ENCODE data around the gene EXTL2. TPM values are rescaled to one million over a fixed set of nuclear protein-coding genes. Genes with fewer than 3 reads are reported as not detected.

EXTL2 gene
- total RNA-seq, 1 experiment from 2014 or later: 37.9 TPM

DNA sequence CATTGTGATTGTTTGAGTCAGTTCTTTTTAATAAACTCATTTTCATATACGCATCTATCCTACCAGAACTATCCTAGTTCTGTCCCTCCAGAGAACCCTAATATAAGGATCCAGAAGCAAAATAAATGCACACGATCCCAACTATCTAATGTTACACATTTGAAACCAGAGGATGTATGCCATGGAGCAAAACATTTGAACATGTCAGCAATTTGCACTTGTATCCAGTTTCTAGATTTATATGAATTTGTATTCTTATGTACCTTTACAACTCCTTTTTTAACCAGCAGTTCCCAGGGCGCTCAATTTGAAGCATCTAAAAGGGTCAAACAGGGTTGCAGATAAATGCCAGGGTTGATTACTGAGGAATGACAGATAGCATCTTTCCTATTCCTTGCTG lies 2.1 kb downstream of the EXTL2 start:
- TF ChIP-seq, protein P1, sequence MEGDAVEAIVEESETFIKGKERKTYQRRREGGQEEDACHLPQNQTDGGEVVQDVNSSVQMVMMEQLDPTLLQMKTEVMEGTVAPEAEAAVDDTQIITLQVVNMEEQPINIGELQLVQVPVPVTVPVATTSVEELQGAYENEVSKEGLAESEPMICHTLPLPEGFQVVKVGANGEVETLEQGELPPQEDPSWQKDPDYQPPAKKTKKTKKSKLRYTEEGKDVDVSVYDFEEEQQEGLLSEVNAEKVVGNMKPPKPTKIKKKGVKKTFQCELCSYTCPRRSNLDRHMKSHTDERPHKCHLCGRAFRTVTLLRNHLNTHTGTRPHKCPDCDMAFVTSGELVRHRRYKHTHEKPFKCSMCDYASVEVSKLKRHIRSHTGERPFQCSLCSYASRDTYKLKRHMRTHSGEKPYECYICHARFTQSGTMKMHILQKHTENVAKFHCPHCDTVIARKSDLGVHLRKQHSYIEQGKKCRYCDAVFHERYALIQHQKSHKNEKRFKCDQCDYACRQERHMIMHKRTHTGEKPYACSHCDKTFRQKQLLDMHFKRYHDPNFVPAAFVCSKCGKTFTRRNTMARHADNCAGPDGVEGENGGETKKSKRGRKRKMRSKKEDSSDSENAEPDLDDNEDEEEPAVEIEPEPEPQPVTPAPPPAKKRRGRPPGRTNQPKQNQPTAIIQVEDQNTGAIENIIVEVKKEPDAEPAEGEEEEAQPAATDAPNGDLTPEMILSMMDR (conservative IDR thresholded peaks at IDR 0.05): no peak
- Histone ChIP-seq H4K5ac (ENCODE audit: insufficient read length, low read depth, low read length) (no peak overlapping the region), H2BK20ac (ENCODE audit: low read depth, low read length, poor library complexity, severe bottlenecking) (no peak overlapping the region), H3K18ac (ENCODE audit: insufficient read length, low read depth, low read length) (no peak overlapping the region), H3K79me2 (ENCODE audit: insufficient read depth, low read length) (peaks cover 4% of the 10 kb centered on the region; the same call in 1 of the 2 replicates), H3K27me3 (ENCODE audit: insufficient read depth, low read length) (no peaks in the 10 kb centered on the region), H2BK5ac (ENCODE audit: insufficient read length, low read length) (no peak overlapping the region), H3K4me2 (ENCODE audit: insufficient read depth, insufficient read length, low read length) (no peak overlapping the region), H3K4me1 (ENCODE audit: insufficient read depth, low read length) (no peaks in the 10 kb centered on the region), H4K91ac (ENCODE audit: insufficient read length, low read depth, low read length) (no peak overlapping the region), H3K4ac (ENCODE audit: low read depth, low read length) (no peak overlapping the region), H2AK5ac (ENCODE audit: insufficient read length, low read length) (no peak overlapping the region), H3K9me3 (ENCODE audit: control insufficient read depth, low read depth, low read length) (peaks cover 22% of the 10 kb centered on the region), H2AFZ (ENCODE audit: low read length) (no peak overlapping the region), H3T11ph (ENCODE audit: low read length) (no peak overlapping the region), H3K9ac (ENCODE audit: extremely low read depth, insufficient read length, low read length) (no peak overlapping the region), H3K14ac (ENCODE audit: insufficient read depth, low read length) (no peak overlapping the region), H3K79me1 (ENCODE audit: insufficient read depth, low read depth, low read length, poor library complexity, severe bottlenecking) (peaks cover 3% of the 10 kb centered on the region), H4K8ac (replicated peaks; ENCODE audit: insufficient read length, low read depth, low read length) (no peak overlapping the region), H3K27ac (ENCODE audit: insufficient read length, low read depth, low read length) (no peak overlapping the region), H2BK12ac (ENCODE audit: insufficient read length, low read depth, low read length) (no peak overlapping the region), H3K23me2 (ENCODE audit: insufficient read length, low read depth, low read length, poor library complexity, severe bottlenecking) (peaks cover 17% of the 10 kb centered on the region), H3K23ac (ENCODE audit: insufficient read length, low read depth, low read length) (no peak overlapping the region), H3K56ac (ENCODE audit: insufficient read length, low read depth, low read length) (no peak overlapping the region), H2BK120ac (ENCODE audit: low read depth, low read length, poor library complexity, severe bottlenecking) (no peak overlapping the region), H4K20me1 (ENCODE audit: control insufficient read depth, insufficient read depth, insufficient read length) (no peaks in the 10 kb centered on the region), H2BK15ac (ENCODE audit: low read depth, low read length) (no peak overlapping the region)
- Mint-ChIP-seq H3K27me3 (ENCODE audit: low read depth) (no peaks in the 10 kb centered on the region), H3K4me1 (peaks cover 15 to 16% of the 10 kb centered on the region in 2 experiments), H3K27ac (no peak overlapping the region), H3K36me3 (ENCODE audit: insufficient read depth in 1 of 3, low read depth in 3 of 3) (peaks cover 49 to 55% (median 54%) of the 10 kb centered on the region in 3 experiments), H3K9me3 (peaks cover 34% of the 10 kb centered on the region in 2 experiments), H3K4me3 (no peak overlapping the region; a peak in 2 of 5 replicates)
- WGBS (ENCODE audit: extremely low coverage, insufficient read length, low lambda C conversion rate): no CpG with 5 or more reads among the region's 3 CpGs
- no peak for DNase-seq
